GM21723 (cell line): ENCODE data around the gene PLSCR4.
"Not testable (repeated sequence)": the region's sequence is repeated elsewhere in the genome, so short reads cannot be mapped to it uniquely, and the experiment has no call there.

ENCODE experiments used
- ATAC-seq: cut with Tn5 transposase; IDR thresholded peaks from one replicate; pipeline ENCODE4 v1.9.1; 2021; ENCODE audit warnings: mild to moderate bottlenecking, moderate library complexity; ENCODE audit not compliant: unreplicated experiment

The PLSCR4 gene

DNA sequence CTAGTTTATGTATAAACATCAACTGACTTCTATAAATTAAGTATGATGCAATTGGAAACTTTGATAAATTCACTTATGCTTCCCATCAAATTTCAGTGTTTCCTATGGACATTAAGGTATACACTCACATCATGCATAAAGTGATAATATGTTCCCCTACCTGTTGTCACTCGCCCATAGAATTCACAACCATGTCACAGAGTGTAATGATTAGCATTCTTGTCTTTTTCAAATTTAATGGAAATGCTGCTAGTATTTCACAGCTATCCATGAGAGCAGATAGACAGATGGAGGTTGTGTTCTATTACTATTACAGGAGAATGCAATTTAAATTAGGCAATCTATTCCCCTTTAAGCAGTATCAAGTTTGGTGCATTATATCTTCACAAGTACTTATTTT is 984 bp downstream of the PLSCR4 start:
- ATAC-seq, result no peak

DNA sequence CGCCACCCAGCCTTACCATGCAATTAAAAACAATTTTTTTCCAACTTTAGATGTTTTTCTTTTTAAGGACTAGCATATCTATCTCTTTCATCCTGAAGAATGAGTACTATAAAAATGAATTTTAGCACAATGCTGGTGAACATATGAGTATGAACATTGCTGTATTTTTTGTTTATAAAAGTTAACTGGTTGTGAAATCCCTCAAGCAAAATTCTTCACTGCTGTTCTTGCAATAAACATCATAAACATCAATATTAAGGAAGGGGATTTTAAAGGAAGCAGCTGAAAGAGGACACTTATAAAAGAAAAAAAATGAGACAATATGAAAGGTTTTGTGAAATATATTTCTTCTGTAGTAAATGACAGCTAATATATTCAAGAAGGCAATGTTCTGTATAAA is 3.0 kb downstream of the PLSCR4 start:
- no peak for ATAC-seq

DNA sequence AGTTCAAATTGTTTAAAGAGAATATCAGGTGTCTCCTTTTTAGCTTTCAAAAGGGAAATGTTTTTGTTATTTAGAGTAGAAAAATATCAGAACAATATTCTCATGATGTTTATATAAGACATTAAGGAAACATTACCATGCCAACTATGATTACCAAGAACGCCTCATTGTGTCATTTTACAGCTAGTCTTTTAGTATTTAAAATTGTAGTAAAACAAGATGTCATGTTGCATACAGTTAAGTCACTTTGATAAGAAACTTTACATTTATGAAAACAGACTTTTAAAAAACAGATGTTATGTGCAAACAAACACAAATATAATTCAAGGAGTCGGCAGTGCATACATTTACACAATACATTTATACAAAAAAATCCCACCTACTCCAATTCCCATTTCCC is 4.4 kb downstream of the PLSCR4 start:
- ATAC-seq, result no peak

DNA sequence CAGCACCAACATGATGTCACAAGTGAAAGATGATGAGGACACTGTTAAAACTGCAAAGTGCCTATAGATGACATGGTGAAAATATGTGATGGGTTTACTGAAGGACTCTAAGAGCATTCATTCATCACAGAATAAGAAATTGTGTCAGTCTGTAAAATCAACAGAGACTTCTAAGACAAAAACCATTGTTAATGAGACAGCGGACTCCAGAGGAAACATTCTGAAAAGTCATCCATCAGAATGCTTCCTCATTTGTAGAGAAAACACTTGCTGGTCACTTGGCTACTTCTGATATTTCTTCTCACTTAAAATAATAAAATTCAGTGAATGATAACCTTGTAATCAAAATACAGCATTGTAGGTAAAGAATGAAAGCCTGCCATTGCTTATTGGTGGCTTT is 7.3 kb downstream of the PLSCR4 start:
- no peak for ATAC-seq

DNA sequence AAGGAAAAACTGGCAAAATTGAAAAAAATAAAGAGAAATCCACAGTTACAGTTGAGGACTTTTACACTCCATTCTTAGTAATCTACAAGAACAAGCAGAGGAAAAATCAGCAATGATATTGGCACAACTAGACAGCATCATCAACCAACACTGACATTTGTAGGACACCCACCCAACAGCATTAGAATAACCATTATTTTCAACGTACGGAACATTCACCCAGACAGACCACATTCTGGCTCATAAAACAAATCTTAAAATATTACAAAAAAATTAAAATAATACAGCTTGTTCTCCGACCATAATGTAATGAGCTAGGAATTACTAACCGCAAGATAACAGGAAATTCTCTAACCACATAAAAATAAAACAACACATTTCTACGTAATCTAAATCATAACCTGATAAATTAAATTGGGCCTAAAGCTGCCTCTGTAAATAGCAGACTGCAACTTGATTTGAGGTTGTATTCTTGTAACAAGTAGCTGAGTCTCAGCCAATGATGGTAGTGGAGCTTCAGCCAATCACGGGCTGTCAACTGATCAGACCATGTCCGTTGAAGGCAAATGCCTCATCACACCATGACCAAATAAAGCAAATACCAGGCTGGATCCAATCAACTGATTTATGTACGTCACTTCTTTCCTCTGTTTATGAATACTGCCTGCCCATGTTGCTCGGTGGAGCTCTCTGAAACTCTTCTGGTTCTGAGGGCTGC is 9.2 kb downstream of the PLSCR4 start:
- ATAC-seq, result no peak

DNA sequence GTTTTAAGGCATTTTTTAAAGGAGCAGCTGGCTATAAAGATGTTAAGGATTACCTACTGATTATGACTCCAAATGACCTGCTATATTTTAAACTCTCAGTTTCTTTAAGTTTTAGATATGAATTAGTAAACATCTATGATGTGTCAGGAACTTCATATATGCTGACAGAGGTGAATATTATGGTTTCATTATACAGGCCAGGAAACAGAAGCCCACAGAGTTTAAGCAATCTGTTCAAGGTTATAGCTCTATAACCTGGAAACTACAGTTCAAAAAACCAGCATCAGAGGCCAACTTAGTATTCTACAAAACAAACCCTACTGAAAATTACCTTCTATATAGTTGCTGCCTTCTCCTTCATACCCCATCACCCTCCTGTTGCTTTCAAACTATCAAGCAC is 17.4 kb downstream of the PLSCR4 start:
- no peak for ATAC-seq

DNA sequence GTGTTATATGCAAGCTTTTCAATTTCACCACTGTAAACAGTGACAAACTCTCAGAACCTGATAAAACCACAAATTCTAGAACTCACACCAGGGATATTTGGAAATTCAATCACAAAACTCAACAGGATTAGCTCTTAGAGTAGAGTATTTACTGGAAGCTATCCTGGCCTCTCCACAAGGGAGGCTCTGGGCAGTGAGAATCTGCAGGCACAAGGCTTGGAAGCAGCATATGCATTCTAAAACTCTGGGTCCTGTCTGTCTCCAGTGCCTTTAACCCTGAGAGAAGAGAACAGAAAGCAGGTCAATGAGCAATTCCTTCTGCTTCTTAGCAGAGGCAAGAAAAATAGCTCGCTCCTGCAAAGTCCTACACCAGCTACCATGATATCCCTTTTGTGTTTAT is 23.4 kb downstream of the PLSCR4 start:
- no peak for ATAC-seq

DNA sequence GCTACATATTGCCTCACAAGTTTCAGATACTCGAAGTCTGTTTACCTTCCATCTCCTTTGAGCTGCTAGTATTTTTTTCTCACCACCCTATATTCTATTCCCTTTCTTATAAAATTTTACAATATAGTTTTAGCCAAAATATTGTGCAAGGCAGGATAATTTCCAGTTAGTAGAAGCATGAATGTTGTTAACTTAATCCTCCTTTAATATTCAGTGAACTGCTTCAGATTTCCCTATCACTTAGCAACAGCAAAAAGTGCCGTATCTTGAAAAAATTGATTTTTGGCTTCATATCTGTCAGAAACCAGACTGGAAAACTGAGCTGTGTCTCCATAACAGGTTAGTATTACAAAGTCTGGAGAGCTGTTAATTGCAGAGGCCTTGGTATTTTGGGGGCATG is 24.0 kb downstream of the PLSCR4 start:
- ATAC-seq, result no peak

DNA sequence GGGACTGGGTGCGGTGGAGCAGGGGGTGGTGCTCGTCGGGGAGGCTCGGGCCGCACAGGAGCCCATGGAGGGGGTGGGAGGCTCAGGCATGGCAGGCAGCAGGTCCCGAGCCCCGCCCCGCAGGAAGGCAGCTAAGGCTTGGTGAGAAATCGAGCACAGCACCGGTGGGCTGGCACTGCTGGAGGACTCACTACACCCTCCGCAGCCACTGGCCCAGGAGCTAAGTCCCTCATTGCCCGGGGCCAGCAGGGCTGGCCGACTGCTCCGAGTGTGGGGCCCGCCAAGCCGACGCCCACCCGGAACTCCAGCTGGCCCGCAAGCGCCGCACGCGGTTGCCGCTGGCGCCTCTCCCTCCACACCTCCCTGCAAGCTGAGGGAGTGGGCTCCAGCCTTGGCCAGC is 25.4 kb downstream of the PLSCR4 start:
- not testable (repeated sequence) for ATAC-seq

DNA sequence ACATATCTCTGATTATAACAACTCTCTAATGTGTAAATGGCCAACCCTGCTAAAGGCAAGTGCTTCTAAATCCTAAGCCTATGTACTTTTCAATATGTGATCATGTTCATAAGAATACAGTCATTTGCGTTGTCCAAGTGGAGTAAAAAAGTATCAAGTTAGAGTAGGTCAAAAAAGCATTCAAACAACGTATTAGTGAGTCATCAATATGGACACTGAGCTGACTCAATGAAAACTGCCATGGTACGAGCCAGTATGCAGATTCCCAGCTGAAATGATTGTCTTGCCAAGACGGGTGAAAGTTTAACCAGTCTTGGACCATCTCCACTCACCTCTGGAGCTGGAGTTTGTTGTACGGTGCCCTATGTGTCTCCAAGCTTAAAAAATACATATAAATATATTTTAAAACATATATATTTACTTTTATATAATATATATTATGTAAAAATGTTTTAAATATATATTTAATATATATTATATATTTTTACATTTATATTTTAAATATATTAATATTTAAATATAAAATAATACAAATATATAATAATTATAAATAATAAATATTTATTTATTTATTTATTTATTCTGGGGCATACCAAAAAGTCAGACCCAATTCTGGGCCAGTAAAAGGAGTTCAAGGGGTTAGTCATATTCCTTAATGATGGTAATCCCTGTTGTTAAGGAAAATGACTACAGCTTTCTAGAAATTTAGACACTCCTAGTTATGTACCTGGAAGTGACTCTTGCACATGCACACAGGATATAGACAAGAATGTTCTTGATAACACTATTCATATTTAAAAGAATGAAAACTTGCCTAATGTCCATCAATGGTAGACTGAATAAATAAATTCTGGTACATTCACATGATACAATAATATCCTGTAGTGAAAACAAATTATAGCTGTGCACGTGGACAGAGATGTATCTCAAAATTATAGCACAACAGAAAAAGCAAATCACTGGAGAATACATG is 27.2 kb downstream of the PLSCR4 start:
- no peak for ATAC-seq

DNA sequence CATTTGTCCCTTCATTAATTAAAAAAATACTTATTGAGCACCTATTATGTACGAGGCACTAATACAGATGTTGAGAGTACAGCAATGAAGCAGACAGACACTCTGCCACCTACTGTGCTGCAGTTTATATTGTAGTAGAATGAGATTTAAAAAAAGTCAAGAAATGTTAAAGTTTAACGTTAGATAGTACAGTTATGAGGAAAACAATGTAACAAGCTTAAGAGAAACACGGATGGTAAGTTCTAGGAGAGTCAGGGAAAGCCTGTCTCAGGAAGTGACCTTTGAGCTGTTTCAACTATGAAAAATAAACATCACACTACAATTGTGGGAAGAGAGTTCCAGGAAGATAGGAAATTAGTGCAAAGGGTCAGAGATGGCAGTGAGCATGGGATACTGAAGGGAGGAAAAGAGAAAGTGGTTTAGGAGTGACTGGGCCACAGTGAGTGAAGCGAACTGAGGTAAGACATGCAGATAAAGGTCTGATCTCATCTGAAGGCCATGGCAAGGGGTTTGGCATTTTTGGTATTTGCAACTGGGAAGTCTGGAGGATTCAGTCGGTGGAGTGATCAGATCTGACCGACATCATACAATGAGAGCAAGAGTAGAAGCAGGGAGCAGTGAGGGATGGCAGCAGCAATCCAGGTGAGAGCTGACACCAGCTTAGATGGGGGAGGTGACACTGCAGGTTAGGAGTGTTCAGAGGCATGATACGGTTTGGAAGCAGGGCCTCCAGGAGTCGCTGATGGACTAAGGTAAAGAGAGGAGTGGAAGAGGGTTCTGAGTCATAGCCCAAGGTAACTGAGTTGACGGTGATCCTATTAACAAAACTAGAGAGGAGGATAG is 28.5 kb downstream of the PLSCR4 start:
- no peak for ATAC-seq

DNA sequence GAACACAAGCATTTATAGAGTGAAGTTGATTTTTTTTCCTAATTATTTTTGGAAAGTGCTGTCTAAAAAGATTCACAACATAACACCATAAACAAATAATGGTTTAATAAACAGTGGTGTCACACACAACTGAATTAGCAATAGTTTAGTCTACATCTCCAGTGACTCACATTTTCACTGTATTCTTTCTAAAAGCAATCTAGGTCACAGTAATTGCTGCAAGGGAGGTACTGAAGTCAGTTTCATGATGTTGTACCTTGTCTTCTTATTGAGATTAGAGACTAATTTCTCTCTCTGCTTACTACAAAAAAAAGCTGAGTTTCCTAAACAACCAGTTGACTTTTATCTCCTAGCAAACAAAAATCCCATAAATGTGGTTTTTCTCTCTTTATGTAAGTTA is 29.6 kb downstream of the PLSCR4 start:
- no peak for ATAC-seq

DNA sequence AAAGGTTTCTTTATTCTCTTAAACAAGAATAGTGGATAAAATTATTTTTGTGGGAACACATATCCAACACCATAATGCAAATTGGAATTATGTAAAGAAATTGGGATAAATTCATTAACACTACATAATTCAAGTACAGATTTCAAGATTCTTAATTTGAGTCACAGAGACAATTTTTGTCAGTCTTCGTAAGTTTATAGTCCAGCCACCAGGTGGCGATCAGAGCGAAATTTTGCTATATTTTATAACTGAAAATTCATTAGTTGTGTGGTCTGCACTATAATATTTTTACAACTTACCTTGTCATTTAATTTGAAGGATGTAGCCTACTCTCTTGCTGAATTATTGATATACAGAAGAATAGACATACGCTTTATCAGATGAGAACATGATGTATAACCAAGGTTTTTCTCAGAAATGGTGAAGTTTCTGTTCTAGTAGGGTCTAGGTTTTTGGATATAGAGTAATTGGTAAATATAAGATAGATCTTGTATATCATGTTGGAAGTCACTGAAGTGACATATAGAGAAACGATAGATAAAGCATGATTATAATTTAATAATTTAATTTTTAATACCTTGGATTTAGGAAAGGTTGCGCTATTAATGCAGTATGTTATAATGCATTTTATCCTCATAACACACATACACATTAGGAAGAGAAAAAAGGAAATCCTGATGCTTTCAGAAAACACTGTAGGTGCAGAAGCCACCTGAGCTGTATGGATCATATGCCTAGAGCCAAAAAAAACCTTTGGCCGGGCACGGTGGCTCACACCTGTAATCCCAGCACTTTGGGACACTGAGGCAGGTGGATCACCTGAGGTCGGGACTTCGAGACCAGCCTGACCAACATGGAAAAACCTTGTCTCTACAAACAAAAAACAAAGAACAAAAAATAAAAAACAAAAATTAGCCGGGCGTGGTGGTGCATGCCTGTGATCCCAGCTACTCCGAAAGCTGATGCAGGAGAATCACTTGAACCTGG is 31.7 kb downstream of the PLSCR4 start:
- ATAC-seq, result peak; percentile 56

DNA sequence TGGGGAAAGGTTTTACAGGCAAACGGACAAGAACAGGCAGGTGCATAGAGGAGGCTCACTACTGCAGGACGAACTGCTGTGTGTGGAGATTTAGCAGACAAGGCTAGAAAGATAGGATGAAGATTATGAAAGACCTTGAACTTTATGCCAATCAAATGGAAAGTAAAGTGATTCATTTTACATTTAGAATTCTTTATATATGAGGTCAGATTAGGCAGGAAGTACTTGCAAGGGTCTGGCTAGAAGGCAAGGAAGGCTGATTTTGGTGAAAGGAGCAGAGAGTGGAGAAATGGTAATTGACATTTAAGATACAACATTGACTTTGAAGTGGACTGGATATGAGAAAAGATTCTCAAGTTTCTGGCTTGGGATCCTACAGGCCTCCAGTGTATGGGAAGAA is 33.6 kb downstream of the PLSCR4 start:
- ATAC-seq, result no peak

DNA sequence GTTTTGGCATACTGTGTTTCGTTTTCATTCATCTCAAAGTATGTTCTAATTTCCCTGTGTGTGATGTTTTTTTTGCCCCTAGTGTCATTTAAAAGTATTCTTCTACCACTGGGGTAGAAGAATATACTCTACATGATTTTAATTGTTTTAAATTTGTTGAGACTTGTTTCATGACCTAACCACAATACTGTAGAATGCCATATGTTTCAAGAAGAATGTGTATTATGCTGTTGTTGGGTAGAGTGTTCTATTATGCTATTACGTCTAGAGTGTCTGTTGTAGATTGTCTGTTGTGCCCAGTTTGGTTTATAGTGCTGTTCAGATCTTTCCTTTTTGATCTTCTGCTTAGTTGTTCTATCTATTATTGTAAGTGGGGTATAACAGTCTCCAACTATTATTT is 36.4 kb downstream of the PLSCR4 start:
- ATAC-seq, result no peak

DNA sequence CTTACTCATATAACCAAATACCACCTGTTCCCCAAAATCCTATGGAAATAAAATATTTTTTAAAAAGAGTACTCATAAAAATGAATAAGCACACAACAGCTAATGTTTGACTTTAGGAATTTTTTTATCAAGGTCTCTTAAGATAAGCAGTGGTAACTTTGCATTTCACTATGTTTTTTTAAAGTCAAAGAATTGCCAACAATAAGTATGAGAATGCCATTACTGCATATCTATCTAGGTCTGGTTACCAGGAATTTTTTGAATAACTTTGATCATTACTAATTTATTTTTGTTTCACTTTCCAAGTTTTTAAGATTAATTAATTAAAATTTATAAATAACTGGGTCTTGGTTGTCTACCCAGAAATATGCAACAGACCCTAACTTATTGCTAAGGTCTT is 41.5 kb downstream of the PLSCR4 start:
- ATAC-seq, result no peak

DNA sequence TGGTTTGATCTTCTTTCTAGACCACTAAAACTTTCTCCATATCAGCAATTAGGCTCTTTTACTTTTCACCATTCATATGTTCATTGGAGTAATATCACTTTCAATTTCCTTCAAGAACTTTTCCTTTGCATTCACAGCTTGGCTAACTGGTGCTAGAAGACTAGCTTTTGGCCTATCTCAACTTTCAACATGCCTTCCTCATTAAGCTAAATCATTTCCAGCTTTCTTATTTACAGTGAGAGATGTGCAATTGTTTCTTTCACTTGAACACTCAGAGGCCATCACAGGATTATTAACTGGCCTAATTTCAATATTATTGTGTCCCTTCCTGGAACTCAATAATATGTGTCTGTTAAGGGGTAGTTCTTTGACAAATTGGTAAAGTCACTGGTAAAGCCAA is 47.1 kb downstream of the PLSCR4 start:
- no peak for ATAC-seq

DNA sequence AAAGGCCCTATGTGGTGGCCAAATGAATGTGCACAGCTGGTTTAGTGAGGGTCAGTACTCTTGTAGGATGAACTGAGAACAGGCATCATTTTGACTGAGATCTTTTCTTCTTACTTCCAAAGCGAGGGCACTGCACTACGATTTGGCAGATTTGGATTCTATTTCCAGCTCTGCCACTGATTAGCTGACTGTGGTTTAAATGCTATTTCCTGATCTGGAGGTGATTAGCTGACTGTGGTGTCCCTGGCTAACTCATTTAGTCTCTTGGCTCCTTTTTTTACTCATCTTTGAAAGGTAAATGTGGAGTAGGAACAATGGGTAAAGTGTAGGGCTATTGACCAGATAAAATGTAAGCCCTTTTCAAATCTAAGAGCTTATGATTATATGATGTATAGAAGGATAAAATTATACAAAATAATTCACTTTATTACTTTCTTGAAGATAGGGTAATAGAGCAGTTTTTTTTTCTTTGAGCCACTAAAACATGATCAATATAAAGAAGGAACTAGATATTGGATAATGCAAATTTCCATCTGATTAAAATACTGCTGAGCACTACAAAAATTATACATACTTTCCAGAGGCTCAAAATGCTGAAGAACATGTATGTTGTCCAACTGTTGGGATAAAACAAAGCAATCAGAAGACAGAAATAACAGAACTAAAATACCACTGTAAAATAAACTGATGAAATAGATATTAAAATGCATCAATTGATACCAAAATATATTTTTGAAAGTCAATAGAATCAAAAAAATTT is 50.3 kb downstream of the PLSCR4 start:
- ATAC-seq, result no peak

DNA sequence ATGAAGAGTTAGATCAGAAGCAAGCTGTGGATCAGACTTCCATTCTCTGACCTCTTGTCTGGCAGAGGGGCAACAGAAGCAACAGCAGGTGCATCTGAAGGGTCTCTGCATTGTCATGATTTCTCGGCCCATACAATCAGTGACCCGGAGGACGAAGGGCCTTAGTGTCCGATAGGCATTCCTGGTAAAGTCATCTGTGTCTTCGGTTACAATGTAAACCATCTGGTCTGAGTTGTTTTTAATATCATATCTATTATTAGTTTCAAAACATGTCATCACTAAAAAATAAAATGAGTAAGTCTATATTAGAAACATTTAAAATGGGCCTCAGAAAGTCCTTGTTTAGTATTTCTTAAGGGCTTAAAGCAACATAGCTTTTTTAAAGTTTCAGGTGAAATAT is 51.1 kb downstream of the PLSCR4 start:
- ATAC-seq, result no peak
